HEK293 (cell line): Measurements from ENCODE around the gene THEM4.

Experiments
- CTCF ChIA-PET: fragments of 350-600 bp; formaldehyde crosslinking; extraction: SDS; loops from one replicate; lab custom pipeline; 2021; ENCODE audit warnings: antibody characterized with exemption; lab: Yijun Ruan, JAX
- POLR2A ChIA-PET: fragments of 300-600 bp; formaldehyde crosslinking; extraction: SDS; loops from one replicate; lab custom pipeline; 2020; ENCODE audit warnings: antibody characterized with exemption, inconsistent platforms; lab: Yijun Ruan, JAX
- H3K27ac ChIP-seq: fragments of 200-500 bp; sonication (Bioruptor generic); 2 replicates; pipeline ENCODE4 v1.5.1; 2014; ENCODE audit warnings: low read depth, low read length, control low read depth, inconsistent platforms; ENCODE audit errors: extremely low read depth
- H3K36me3 ChIP-seq, 2 experiments: fragments of 200-500 bp in 1 of 2; sonication (Bioruptor generic) in 1 of 2; 1 replicate in 1 of 2; 2 replicates in 1 of 2; pipeline ENCODE4 v1.5.1; 2014 to 2017; ENCODE audit warnings: inconsistent platforms in 2 of 2, low read length in 2 of 2; ENCODE audit not compliant: control insufficient read depth in 2 of 2, insufficient read depth in 1 of 2
- H3K4me1 ChIP-seq: fragments of 200-500 bp; sonication (Bioruptor generic); 2 replicates; pipeline ENCODE4 v1.5.1; 2014; ENCODE audit warnings: mild to moderate bottlenecking, low read length, inconsistent platforms; ENCODE audit not compliant: control insufficient read depth, insufficient read depth
- H3K4me3 ChIP-seq: 2 replicates; pipeline ENCODE4 v1.5.1; 2011; ENCODE audit warnings: low read depth, mild to moderate bottlenecking, control low read depth, low read length, moderate library complexity
- H3K9me3 ChIP-seq: fragments of 200-500 bp; sonication (Bioruptor generic); 2 replicates; pipeline ENCODE4 v1.5.1; 2014; ENCODE audit warnings: low read depth, low read length, inconsistent platforms; ENCODE audit not compliant: control insufficient read depth, insufficient read depth
- IKZF3 ChIP-seq: fragments of 450-650 bp; IDR thresholded peaks from 2 replicates; pipeline ENCODE4 v1.5.0; 2018; ENCODE audit warnings: missing biosample characterization, mild to moderate bottlenecking, missing genetic modification characterization, moderate library complexity
- KLF10 ChIP-seq: fragments of 450-650 bp; IDR thresholded peaks from 2 replicates; pipeline ENCODE4 v1.5.1; 2018; ENCODE audit warnings: missing biosample characterization, mild to moderate bottlenecking, missing genetic modification characterization
- KLF16 ChIP-seq: fragments of 450-650 bp; formaldehyde crosslinking; IDR thresholded peaks from 2 replicates; pipeline ENCODE4 v1.5.1; 2017; ENCODE audit warnings: missing biosample characterization, missing genetic modification characterization
- KLF9 ChIP-seq: fragments of 450-650 bp; formaldehyde crosslinking; IDR thresholded peaks from 2 replicates; pipeline ENCODE4 v1.5.1; 2016; ENCODE audit warnings: missing biosample characterization, missing genetic modification characterization, low read depth
- RBAK ChIP-seq: fragments of 450-650 bp; formaldehyde crosslinking; IDR thresholded peaks from 2 replicates; pipeline ENCODE4 v1.5.1; 2016; ENCODE audit warnings: missing biosample characterization, missing genetic modification characterization
- SCRT1 ChIP-seq: fragments of 450-650 bp; formaldehyde crosslinking; IDR thresholded peaks from 2 replicates; pipeline ENCODE4 v1.5.1; 2016; ENCODE audit warnings: missing biosample characterization, missing genetic modification characterization, borderline replicate concordance
- ZBTB20 ChIP-seq: fragments of 450-650 bp; formaldehyde crosslinking; IDR thresholded peaks from 2 replicates; pipeline ENCODE4 v1.5.1; 2016; ENCODE audit warnings: missing biosample characterization, missing genetic modification characterization
- ZBTB7A ChIP-seq: fragments of 450-650 bp; formaldehyde crosslinking; IDR thresholded peaks from 2 replicates; pipeline ENCODE4 v1.5.1; 2016; ENCODE audit warnings: low read depth, missing biosample characterization, missing genetic modification characterization
- ZFP37 ChIP-seq: fragments of 450-650 bp; formaldehyde crosslinking; IDR thresholded peaks from 2 replicates; pipeline ENCODE4 v1.5.1; 2016; ENCODE audit warnings: missing biosample characterization, missing genetic modification characterization
- ZNF404 ChIP-seq: fragments of 450-650 bp; formaldehyde crosslinking; IDR thresholded peaks from 2 replicates; pipeline ENCODE4 v1.5.1; 2017; ENCODE audit warnings: missing biosample characterization, missing genetic modification characterization
- ZNF510 ChIP-seq: fragments of 450-650 bp; formaldehyde crosslinking; IDR thresholded peaks from 2 replicates; pipeline ENCODE4 v1.5.1; 2018; ENCODE audit warnings: mild to moderate bottlenecking, missing genetic modification characterization, missing biosample characterization; ENCODE audit not compliant: insufficient replicate concordance
- ZNF629 ChIP-seq: fragments of 450-650 bp; formaldehyde crosslinking; IDR thresholded peaks from 2 replicates; pipeline ENCODE4 v1.5.1; 2017; ENCODE audit warnings: missing biosample characterization, missing genetic modification characterization
- ZNF658 ChIP-seq: fragments of 450-650 bp; formaldehyde crosslinking; IDR thresholded peaks from 2 replicates; pipeline ENCODE4; 2016; ENCODE audit warnings: missing biosample characterization, missing genetic modification characterization
- ZNF792 ChIP-seq: fragments of 450-650 bp; formaldehyde crosslinking; IDR thresholded peaks from 2 replicates; pipeline ENCODE4 v1.5.1; 2016; ENCODE audit warnings: missing biosample characterization, missing genetic modification characterization
- TF ChIP-seq, protein P1 (sequence below): sonication (generic); formaldehyde crosslinking; IDR thresholded peaks from 2 replicates; pipeline ENCODE4 v1.8.1; 2022; ENCODE audit warnings: mild to moderate bottlenecking, moderate library complexity, missing genetic modification reagents
- TF ChIP-seq, protein P2 (sequence below): fragments of 450-650 bp; formaldehyde crosslinking; IDR thresholded peaks from 2 replicates; pipeline ENCODE4 v1.5.1; 2016; ENCODE audit warnings: missing biosample characterization, missing genetic modification characterization
- TF ChIP-seq, protein P3 (sequence below): fragments of 450-650 bp; formaldehyde crosslinking; IDR thresholded peaks from 2 replicates; pipeline ENCODE4 v1.5.1; 2017; ENCODE audit warnings: missing biosample characterization, missing genetic modification characterization
- TF ChIP-seq, protein P4 (sequence below): fragments of 450-650 bp; formaldehyde crosslinking; IDR thresholded peaks from 2 replicates; pipeline ENCODE4 v1.5.1; 2016; ENCODE audit warnings: missing biosample characterization, missing genetic modification characterization, borderline replicate concordance

THEM4 gene

DNA sequence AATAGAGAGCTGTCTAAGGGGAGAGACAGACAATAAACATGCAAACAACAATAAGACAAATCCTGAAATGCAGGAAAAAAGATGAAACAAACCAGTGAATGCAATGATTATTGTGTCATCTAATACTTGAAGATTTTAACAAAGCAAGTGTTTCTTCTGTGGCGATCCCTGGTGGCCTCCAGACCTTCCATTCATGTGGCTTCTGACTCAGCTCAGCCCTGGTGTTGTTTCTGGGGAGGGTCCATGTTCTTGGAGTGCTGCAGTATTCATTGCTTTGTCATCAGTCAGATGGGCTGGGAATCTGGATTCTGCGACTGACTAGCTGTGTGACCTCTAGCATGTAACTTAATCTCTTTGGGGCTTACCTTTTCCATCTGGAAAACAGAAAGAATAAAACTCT lies 68.2 kb downstream of the THEM4 start (continued):
- TF ChIP-seq, protein P1, sequence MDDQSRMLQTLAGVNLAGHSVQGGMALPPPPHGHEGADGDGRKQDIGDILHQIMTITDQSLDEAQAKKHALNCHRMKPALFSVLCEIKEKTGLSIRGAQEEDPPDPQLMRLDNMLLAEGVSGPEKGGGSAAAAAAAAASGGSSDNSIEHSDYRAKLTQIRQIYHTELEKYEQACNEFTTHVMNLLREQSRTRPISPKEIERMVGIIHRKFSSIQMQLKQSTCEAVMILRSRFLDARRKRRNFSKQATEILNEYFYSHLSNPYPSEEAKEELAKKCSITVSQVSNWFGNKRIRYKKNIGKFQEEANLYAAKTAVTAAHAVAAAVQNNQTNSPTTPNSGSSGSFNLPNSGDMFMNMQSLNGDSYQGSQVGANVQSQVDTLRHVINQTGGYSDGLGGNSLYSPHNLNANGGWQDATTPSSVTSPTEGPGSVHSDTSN (CRISPR knock-in tag) = no peak
- TF ChIP-seq KLF9 (no peak), ZNF629 (tag by site-specific recombination) (no peak), ZNF510 (tag by site-specific recombination) (no peak), KLF10 (tag by site-specific recombination) (no peak), ZFP37 (tag by site-specific recombination) (no peak), RBAK (tag by site-specific recombination) (no peak), ZBTB7A (tag by site-specific recombination) (no peak), KLF16 (no peak), ZBTB20 (tag by site-specific recombination) (no peak)
- TF ChIP-seq, protein P2, sequence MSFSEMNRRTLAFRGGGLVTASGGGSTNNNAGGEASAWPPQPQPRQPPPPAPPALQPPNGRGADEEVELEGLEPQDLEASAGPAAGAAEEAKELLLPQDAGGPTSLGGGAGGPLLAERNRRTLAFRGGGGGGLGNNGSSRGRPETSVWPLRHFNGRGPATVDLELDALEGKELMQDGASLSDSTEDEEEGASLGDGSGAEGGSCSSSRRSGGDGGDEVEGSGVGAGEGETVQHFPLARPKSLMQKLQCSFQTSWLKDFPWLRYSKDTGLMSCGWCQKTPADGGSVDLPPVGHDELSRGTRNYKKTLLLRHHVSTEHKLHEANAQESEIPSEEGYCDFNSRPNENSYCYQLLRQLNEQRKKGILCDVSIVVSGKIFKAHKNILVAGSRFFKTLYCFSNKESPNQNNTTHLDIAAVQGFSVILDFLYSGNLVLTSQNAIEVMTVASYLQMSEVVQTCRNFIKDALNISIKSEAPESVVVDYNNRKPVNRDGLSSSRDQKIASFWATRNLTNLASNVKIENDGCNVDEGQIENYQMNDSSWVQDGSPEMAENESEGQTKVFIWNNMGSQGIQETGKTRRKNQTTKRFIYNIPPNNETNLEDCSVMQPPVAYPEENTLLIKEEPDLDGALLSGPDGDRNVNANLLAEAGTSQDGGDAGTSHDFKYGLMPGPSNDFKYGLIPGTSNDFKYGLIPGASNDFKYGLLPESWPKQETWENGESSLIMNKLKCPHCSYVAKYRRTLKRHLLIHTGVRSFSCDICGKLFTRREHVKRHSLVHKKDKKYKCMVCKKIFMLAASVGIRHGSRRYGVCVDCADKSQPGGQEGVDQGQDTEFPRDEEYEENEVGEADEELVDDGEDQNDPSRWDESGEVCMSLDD (tag by site-specific recombination) = no peak

DNA sequence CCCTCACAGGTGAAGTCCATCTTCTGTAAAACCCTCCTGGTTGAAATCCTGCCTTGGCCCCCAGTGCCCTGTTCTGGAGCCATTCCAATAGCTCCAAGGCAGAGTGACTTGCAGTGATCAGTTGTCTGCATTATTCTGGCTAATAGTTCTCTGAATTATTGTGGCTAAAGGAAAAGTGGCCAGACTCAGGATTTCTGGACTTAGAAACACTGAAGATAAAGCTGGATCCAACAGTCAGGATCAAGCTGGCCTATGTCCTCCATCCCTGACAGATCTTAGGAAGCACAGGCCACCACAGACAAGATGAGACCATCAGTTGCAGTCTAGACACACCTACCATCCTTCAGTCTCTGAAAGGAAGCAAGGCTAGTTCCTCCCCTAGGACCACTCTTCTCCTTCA lies 68.9 kb downstream of the THEM4 start:
- H3K27ac ChIP-seq = no peak overlapping the region
- no peaks in the 10 kb centered on the region for H3K4me1 ChIP-seq
- H3K4me3 ChIP-seq = no peak overlapping the region
- TF ChIP-seq ZNF658 = no peak
- no peak for TF ChIP-seq SCRT1 (tag by site-specific recombination)
- TF ChIP-seq KLF16 = no peak
- TF ChIP-seq, all 188 proteins: peak for 0
- CTCF ChIA-PET = interaction anchor here (0.6 to 1.4 kb wide), 6 partner anchors 41 to 499 kb away, joined by 3 to 4 read pairs (median 3); no protein-coding TSS in a partner anchor
- H3K36me3 ChIP-seq = no peaks in the 10 kb centered on the region
- no peaks in the 10 kb centered on the region for H3K9me3 ChIP-seq
- POLR2A ChIA-PET = interaction anchor here (0.9 kb wide), 1 partner anchor 77 kb away, joined by 3 read pairs; the partner anchor contains the start of gene MRPL9

DNA sequence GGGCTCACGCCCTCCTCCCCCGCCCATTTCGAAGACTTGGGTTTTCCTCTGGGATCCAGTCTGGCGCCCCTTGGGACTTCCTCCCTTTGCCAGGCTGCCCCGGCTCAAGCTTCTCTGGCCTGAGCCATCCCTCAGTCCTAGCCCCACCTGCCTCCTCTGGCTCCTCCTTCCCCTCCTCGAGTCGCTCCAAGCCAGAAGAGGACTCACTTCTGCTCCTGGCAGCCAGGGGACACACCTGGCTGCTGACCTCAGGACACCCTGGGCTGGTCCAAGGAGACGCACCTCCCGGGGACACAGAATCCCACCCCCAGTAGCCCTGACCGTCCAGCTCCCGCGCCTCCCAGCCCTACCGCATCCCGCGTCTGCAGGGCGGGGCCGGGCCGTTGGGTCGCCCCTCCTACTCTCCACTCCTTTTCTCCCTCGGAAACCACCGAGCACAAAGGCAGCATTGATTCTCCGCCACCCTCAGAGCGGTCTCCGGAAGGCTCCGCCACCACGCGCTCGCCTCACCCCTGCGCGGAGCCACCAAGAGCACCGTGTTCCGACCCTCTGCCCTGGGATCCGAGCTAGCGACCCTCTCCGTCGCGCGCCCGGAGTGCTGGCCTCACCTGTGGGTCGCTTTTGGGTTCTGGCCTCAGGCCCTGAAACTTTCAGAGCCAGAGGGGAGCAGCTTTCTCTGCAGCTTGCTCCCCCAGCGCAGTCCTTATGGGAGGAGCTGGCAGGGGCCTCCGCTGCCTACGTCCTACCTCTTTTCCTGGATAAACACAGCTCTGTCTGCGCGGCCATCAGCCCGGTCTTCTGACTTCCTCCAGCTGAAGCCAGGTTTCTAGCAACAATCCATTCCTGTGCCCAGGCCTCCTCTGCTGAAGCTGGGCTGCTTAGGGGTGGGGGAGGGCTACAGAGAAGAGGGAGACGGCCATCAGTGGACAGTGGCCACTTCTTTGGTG lies 69.6 kb downstream of the THEM4 start, which contains the start of gene C2CD4D:
C2CD4D (minus strand) TSS at position 364 of the 947 bp plus-strand sequence. CDS start 831 bp downstream, outside the sequence.
- POLR2A ChIA-PET = interaction anchor here (0.9 kb wide), 1 partner anchor 76 kb away, joined by 3 read pairs; the partner anchor contains the start of gene MRPL9
- TF ChIP-seq IKZF3 (tag by site-specific recombination) (no peak), ZNF404 (no peak), ZNF792 (no peak)
- TF ChIP-seq, protein P3, sequence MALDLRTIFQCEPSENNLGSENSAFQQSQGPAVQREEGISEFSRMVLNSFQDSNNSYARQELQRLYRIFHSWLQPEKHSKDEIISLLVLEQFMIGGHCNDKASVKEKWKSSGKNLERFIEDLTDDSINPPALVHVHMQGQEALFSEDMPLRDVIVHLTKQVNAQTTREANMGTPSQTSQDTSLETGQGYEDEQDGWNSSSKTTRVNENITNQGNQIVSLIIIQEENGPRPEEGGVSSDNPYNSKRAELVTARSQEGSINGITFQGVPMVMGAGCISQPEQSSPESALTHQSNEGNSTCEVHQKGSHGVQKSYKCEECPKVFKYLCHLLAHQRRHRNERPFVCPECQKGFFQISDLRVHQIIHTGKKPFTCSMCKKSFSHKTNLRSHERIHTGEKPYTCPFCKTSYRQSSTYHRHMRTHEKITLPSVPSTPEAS (tag by site-specific recombination) = no peak
- TF ChIP-seq, protein P4, sequence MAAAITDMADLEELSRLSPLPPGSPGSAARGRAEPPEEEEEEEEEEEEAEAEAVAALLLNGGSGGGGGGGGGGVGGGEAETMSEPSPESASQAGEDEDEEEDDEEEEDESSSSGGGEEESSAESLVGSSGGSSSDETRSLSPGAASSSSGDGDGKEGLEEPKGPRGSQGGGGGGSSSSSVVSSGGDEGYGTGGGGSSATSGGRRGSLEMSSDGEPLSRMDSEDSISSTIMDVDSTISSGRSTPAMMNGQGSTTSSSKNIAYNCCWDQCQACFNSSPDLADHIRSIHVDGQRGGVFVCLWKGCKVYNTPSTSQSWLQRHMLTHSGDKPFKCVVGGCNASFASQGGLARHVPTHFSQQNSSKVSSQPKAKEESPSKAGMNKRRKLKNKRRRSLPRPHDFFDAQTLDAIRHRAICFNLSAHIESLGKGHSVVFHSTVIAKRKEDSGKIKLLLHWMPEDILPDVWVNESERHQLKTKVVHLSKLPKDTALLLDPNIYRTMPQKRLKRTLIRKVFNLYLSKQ (tag by site-specific recombination) = no peak
- no peak within 1 kb of the TSS for H3K27ac ChIP-seq
- no peaks in the 10 kb centered on the region for H3K36me3 ChIP-seq
- H3K9me3 ChIP-seq = no peaks in the 10 kb centered on the region
- CTCF ChIA-PET = interaction anchor here (0.6 to 1.4 kb wide), 4 partner anchors 54 to 499 kb away, joined by 3 to 4 read pairs (median 3); no protein-coding TSS in a partner anchor
- H3K4me1 ChIP-seq = no peaks in the 10 kb centered on the region
- no peak within 1 kb of the TSS for H3K4me3 ChIP-seq
